SK-N-SH (cell line): Measurements from ENCODE around the gene FAM20C. TPM values are rescaled to one million over a fixed set of nuclear protein-coding genes. Genes with fewer than 3 reads are reported as not detected.

ENCODE experiments used
- CTCF ChIA-PET: fragments of 300-600, 350-600 bp; formaldehyde crosslinking; extraction: SDS; loops from one replicate; lab custom pipeline; 2021; lab: Yijun Ruan, JAX
- POLR2A ChIA-PET: fragments of 350-600 bp; sonication (Branson Sonifier 250); formaldehyde crosslinking; extraction: SDS; loops from one replicate; lab custom pipeline; 2020; ENCODE audit warnings: antibody characterized with exemption, inconsistent platforms; lab: Yijun Ruan, JAX
- DNase-seq: peaks from one replicate; pipeline ENCODE4 v3.0.0; 2012
- H2AFZ ChIP-seq: fragments of 200-600 bp; sonication (generic); 2 replicates; pipeline ENCODE4 v1.8.1; 2016; ENCODE audit warnings: antibody characterized with exemption, mild to moderate bottlenecking, low read depth
- H3F3A ChIP-seq: fragments of 200-600 bp; sonication (generic); replicated peaks from 2 replicates; pipeline ENCODE3; 2016; ENCODE audit warnings: antibody characterized with exemption, mild to moderate bottlenecking; ENCODE audit not compliant: insufficient read depth
- H3K27ac ChIP-seq, 2 experiments: fragments of 200-500 bp in 1 of 2; fragments of 200-600 bp in 1 of 2; sonication (Bioruptor generic) in 1 of 2; sonication (generic), shearing (Covaris generic) in 1 of 2; 2 replicates each; pipeline versions ENCODE4 v1.5.1 to v1.6.1; 2014 to 2016; ENCODE audit warnings: low read depth in 2 of 2, inconsistent platforms in 1 of 2, low read length in 1 of 2, mild to moderate bottlenecking in 1 of 2, mixed read lengths in 1 of 2
- H3K27me3 ChIP-seq: fragments of 200-600 bp; sonication (generic), shearing (Covaris generic); 2 replicates; pipeline ENCODE4 v1.6.1; 2016; ENCODE audit warnings: mixed run types; ENCODE audit not compliant: insufficient read depth
- H3K36me3 ChIP-seq, 2 experiments: fragments of 200-500 bp in 1 of 2; fragments of 200-600 bp in 1 of 2; sonication (Bioruptor generic) in 1 of 2; sonication (generic) in 1 of 2; replicated peaks in 1 of 2; 2 replicates each; pipeline versions ENCODE3 to v1.5.1; 2014 to 2016; ENCODE audit warnings: low read length in 1 of 2, mild to moderate bottlenecking in 1 of 2; ENCODE audit not compliant: insufficient read depth in 2 of 2, control insufficient read depth in 1 of 2
- H3K4me1 ChIP-seq, 2 experiments: fragments of 200-500 bp in 1 of 2; fragments of 200-600 bp in 1 of 2; sonication (Bioruptor generic) in 1 of 2; sonication (generic), shearing (Covaris generic) in 1 of 2; 2 replicates each; pipeline versions ENCODE4 v1.5.1 to v1.6.1; 2014 to 2016; ENCODE audit warnings: low read depth in 1 of 2, low read length in 1 of 2, mixed run types in 1 of 2; ENCODE audit not compliant: insufficient read depth in 2 of 2, control insufficient read depth in 1 of 2
- H3K4me2 ChIP-seq: fragments of 200-600 bp; sonication (generic), shearing (Covaris generic); 2 replicates; pipeline ENCODE4 v1.6.1; 2017; ENCODE audit warnings: mixed run types
- H3K4me3 ChIP-seq, 2 experiments: fragments of 200-500 bp in 1 of 2; fragments of 200-600 bp in 1 of 2; sonication (Bioruptor generic) in 1 of 2; sonication (generic), shearing (Covaris generic) in 1 of 2; 2 replicates each; pipeline versions ENCODE4 v1.5.1 to v1.8.1; 2014 to 2016; ENCODE audit warnings: low read depth in 2 of 2, inconsistent platforms in 1 of 2, low read length in 1 of 2, mild to moderate bottlenecking in 1 of 2, mixed read lengths in 1 of 2, moderate library complexity in 1 of 2
- H3K79me2 ChIP-seq: fragments of 200-600 bp; sonication (generic); 2 replicates; pipeline ENCODE4 v1.8.1; 2017; ENCODE audit warnings: mild to moderate bottlenecking; ENCODE audit not compliant: insufficient read depth
- H3K9ac ChIP-seq: fragments of 200-600 bp; sonication (generic); 2 replicates; pipeline ENCODE4 v1.6.1; 2017; ENCODE audit warnings: mixed run types
- H3K9me2 ChIP-seq: fragments of 200-600 bp; sonication (generic); 2 replicates; pipeline ENCODE4 v1.6.1; 2017; ENCODE audit warnings: mixed run types
- H3K9me3 ChIP-seq: fragments of 200-600 bp; sonication (generic); 2 replicates; pipeline ENCODE4 v1.6.1; 2017; ENCODE audit warnings: mixed run types, mild to moderate bottlenecking, moderate library complexity
- H4K20me1 ChIP-seq: fragments of 200-600 bp; sonication (generic); 2 replicates; pipeline ENCODE4 v1.6.1; 2017; ENCODE audit warnings: mild to moderate bottlenecking, mixed run types; ENCODE audit not compliant: insufficient read depth
- CHD2 ChIP-seq: fragments of 150-350 bp; IDR thresholded peaks from 2 replicates; pipeline ENCODE4 v1.6.1; 2018; ENCODE audit warnings: low read length; ENCODE audit not compliant: partially characterized antibody
- ELF1 ChIP-seq: IDR thresholded peaks from 2 replicates; pipeline ENCODE4 v1.4.0; 2012
- EP300 ChIP-seq, 2 experiments: IDR thresholded peaks; 2 replicates each; pipeline versions ENCODE4 v1.4.0 to v1.6.1; 2012; ENCODE audit warnings: borderline replicate concordance in 1 of 2, low read depth in 1 of 2, low read length in 1 of 2
- EZH2phosphoT487 ChIP-seq: fragments of 200-600 bp; sonication (generic); IDR thresholded peaks from 2 replicates; pipeline ENCODE4 v1.6.1; 2017; ENCODE audit warnings: low read depth, mixed run types, mild to moderate bottlenecking, antibody characterized with exemption, moderate library complexity, borderline replicate concordance
- FOXM1 ChIP-seq: IDR thresholded peaks from 2 replicates; pipeline ENCODE4 v1.4.0; 2012; ENCODE audit warnings: low read depth, mild to moderate bottlenecking
- GABPA ChIP-seq: IDR thresholded peaks from 2 replicates; pipeline ENCODE4 v1.4.0; 2012; ENCODE audit warnings: low read depth, mild to moderate bottlenecking
- GATA2 ChIP-seq: sonication (generic); formaldehyde crosslinking; IDR thresholded peaks from 2 replicates; pipeline ENCODE4 v1.5.0; 2020; ENCODE audit warnings: mild to moderate bottlenecking, missing genetic modification reagents
- JUND ChIP-seq: IDR thresholded peaks from 2 replicates; pipeline ENCODE4 v1.4.0; 2012
- NRF1 ChIP-seq: IDR thresholded peaks from 2 replicates; pipeline ENCODE4 v1.6.1; 2012; ENCODE audit warnings: low read depth, mild to moderate bottlenecking, low read length
- RCOR1 ChIP-seq: fragments of 150-350 bp; IDR thresholded peaks from 2 replicates; pipeline ENCODE4 v1.6.1; 2017; ENCODE audit warnings: antibody characterized with exemption, low read length
- RFX5 ChIP-seq: IDR thresholded peaks from 2 replicates; pipeline ENCODE4 v1.6.1; 2012; ENCODE audit warnings: mild to moderate bottlenecking, improper control_type of control experiment, low read length
- SIN3A ChIP-seq: IDR thresholded peaks from 2 replicates; pipeline ENCODE4 v1.6.1; 2012; ENCODE audit warnings: low read depth, mild to moderate bottlenecking, low read length, moderate library complexity, borderline replicate concordance
- TCF12 ChIP-seq: IDR thresholded peaks from 2 replicates; pipeline ENCODE4 v1.4.0; 2012
- YY1 ChIP-seq: IDR thresholded peaks from 2 replicates; pipeline ENCODE4 v1.4.0; 2012; ENCODE audit warnings: low read depth, mild to moderate bottlenecking
- WGBS: methylation state at CpG from one replicate; pipeline ENCODE4 v1.1.6; 2017; ENCODE audit warnings: low lambda C conversion rate; 5-methylcytosine and 5-hydroxymethylcytosine counted together
- polyA plus RNA-seq, 3 experiments: library from polyadenylated mRNA; depleted of rRNA; stranded (reverse); fragments of >200 nt; gene quantifications; 2 replicates each; pipeline ENCODE4 v1.2.3, GENCODE V29; 2012
- TF ChIP-seq, protein P1 (sequence below): IDR thresholded peaks from 2 replicates; pipeline ENCODE4; 2012
- TF ChIP-seq, protein P2 (sequence below): IDR thresholded peaks from 2 replicates; pipeline ENCODE4 v1.4.0; 2012; ENCODE audit warnings: low read depth

Gene FAM20C
- polyA plus RNA-seq, 1 of the 3 experiments (the other 2 are of a cell fraction) = 12.7 TPM

DNA sequence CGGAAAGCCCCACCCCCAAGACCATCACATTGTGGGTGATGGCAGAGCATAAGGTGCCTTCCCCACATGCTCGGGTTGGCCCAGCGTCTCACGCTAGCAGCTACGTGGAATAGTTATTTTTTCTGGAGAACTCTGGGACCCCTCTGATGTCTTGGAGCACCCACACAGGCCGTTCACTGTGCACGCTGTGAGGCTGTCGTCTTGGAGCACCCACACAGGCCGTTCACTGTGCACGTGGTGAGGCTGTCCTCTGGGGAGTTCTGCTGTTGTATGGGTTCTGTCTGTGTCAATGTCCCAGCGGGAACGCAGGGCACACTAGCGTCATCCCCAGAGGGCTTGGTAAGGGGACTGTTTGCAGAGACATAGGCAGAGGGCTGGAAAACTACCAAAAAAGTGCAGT lies 38.8 kb upstream of the FAM20C start:
- no peak overlapping the region for H3K4me2 ChIP-seq

DNA sequence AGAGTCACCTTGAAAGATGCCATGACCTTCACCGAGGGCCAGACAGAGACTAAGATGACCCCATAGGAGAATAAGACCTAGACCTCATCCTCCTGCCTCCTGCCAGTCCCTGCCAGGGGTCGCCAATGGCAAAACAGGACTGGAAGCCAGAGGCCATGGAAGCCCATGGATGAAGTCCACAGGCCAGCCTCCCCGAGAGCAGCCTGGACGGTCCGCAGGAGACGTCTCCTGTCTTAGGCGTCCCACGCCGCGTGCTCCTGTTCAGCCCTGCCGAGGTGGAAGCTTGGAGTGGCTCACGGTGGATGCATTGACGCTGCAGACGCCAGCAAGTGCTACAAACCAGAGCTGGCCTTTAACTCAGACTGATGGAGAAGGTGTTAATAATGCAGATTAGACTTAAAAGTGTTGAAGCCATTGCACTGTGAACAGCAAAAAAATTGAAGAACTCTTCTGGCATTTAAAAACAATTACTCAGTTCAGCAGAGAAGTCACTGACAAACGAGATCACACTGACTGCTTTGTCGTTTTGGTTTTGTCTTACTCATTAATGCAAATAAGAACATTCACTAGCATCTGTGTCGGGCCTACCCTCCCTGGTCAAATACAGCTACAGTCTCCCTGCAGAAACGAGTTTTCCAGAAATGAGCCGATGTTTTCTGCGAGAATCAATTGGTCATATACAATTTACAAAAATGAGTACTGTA lies 38.1 kb upstream of the FAM20C start:
- H3K9me2 ChIP-seq = no peaks in the 10 kb centered on the region
- no peaks in the 10 kb centered on the region for H3K36me3 ChIP-seq
- no peak overlapping the region for H3K4me2 ChIP-seq
- DNase-seq = no peak
- H3K27me3 ChIP-seq = no peaks in the 10 kb centered on the region
- H3K9me3 ChIP-seq = no peaks in the 10 kb centered on the region
- H3K4me1 ChIP-seq = peaks cover 11 to 14% of the 10 kb centered on the region in 2 experiments; a peak in 3 of 4 replicates
- H3K9ac ChIP-seq = no peak overlapping the region
- no peaks in the 10 kb centered on the region for H3K79me2 ChIP-seq
- no peak overlapping the region for H2AFZ ChIP-seq
- H3K27ac ChIP-seq = no peak overlapping the region
- POLR2A ChIA-PET = no interaction called here
- CTCF ChIA-PET = no interaction called here
- 79% methylated on average over 20 of the region's 20 CpGs for WGBS
- no peaks in the 10 kb centered on the region for H4K20me1 ChIP-seq
- TF ChIP-seq ELF1 (no peak), RFX5 (no peak), CHD2 (no peak), RCOR1 (no peak), SIN3A (no peak), EP300 (IDR thresholded peaks at IDR 0.05; ENCODE audit: borderline replicate concordance in 1 of 2, low read depth in 1 of 2, low read length in 1 of 2) (no peak), YY1 (no peak), EZH2phosphoT487 (no peak), NRF1 (no peak), FOXM1 (no peak), GATA2 (CRISPR knock-in tag) (no peak), TCF12 (no peak), JUND (no peak)
- TF ChIP-seq, protein P1, sequence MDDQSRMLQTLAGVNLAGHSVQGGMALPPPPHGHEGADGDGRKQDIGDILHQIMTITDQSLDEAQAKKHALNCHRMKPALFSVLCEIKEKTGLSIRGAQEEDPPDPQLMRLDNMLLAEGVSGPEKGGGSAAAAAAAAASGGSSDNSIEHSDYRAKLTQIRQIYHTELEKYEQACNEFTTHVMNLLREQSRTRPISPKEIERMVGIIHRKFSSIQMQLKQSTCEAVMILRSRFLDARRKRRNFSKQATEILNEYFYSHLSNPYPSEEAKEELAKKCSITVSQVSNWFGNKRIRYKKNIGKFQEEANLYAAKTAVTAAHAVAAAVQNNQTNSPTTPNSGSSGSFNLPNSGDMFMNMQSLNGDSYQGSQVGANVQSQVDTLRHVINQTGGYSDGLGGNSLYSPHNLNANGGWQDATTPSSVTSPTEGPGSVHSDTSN = no peak
- TF ChIP-seq, protein P2, sequence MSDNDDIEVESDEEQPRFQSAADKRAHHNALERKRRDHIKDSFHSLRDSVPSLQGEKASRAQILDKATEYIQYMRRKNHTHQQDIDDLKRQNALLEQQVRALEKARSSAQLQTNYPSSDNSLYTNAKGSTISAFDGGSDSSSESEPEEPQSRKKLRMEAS = no peak
- no peak overlapping the region for H3K4me3 ChIP-seq
- H3F3A ChIP-seq = peaks cover 3% of the 10 kb centered on the region

More for the DNA sequence above, 38.8 kb upstream of the FAM20C start:
- H3K9me3 ChIP-seq = no peaks in the 10 kb centered on the region
- WGBS = 73% methylated on average over 13 of the region's 13 CpGs
- no peak for TF ChIP-seq GABPA
- TF ChIP-seq, all 33 proteins: peak for 0
- peaks cover 11 to 14% of the 10 kb centered on the region in 2 experiments; a peak in 3 of 4 replicates for H3K4me1 ChIP-seq
- no peaks in the 10 kb centered on the region for H3K79me2 ChIP-seq
- H3K4me3 ChIP-seq = no peak overlapping the region
- no peaks in the 10 kb centered on the region for H4K20me1 ChIP-seq
- ChIA-PET CTCF (no interaction called here), POLR2A (no interaction called here)
- H3K9me2 ChIP-seq = no peaks in the 10 kb centered on the region
- no peak for DNase-seq
- H3K27ac ChIP-seq = no peak overlapping the region
- H3K36me3 ChIP-seq = no peaks in the 10 kb centered on the region
- no peak overlapping the region for H2AFZ ChIP-seq
- peaks cover 3% of the 10 kb centered on the region for H3F3A ChIP-seq
- no peak overlapping the region for H3K9ac ChIP-seq
- no peaks in the 10 kb centered on the region for H3K27me3 ChIP-seq
